ENCODE measurements around the gene FGF9.

FGF9 gene

GRCh38 chr13:21701460-21701859 is 30.6 kb downstream of the FGF9 start:
- Histone ChIP-seq H3K4me2 (no peak overlapping the region), H3K9me3 (no peaks in the 10 kb centered on the region), H3K9ac (no peak overlapping the region), H3K4me1 (peaks cover 53% of the 10 kb centered on the region), H3K36me3 (peaks cover 66% of the 10 kb centered on the region), H4K20me1 (peaks cover 88% of the 10 kb centered on the region), H3K27ac (no peak overlapping the region), H3K27me3 (no peaks in the 10 kb centered on the region), H3K4me3 (no peak overlapping the region)
- TF ChIP-seq Cebpa-rat (IDR thresholded peaks at IDR 0.05): no peak

GRCh38 chr13:21703846-21704245 is 33.0 kb downstream of the FGF9 start:
- peaks cover 29% of the 10 kb centered on the region for H3K4me1 ChIP-seq
- H3K9ac ChIP-seq: no peak overlapping the region
- H3K4me3 ChIP-seq: no peak overlapping the region
- H3K4me2 ChIP-seq: no peak overlapping the region
- no peak overlapping the region for H3K27ac ChIP-seq
- TF ChIP-seq Cebpa-rat (IDR thresholded peaks at IDR 0.05): no peak
- H4K20me1 ChIP-seq: peaks cover 64% of the 10 kb centered on the region
- H3K27me3 ChIP-seq: no peaks in the 10 kb centered on the region
- peaks cover 50% of the 10 kb centered on the region for H3K36me3 ChIP-seq
- no peaks in the 10 kb centered on the region for H3K9me3 ChIP-seq

- no peak overlapping the region for H3K4me3 ChIP-seq
- H3K27ac ChIP-seq: no peak overlapping the region
- no peak for TF ChIP-seq Cebpa-rat (IDR thresholded peaks at IDR 0.05)
- H3K9me3 ChIP-seq: peaks cover 12% of the 10 kb centered on the region
- H3K36me3 ChIP-seq: peaks cover 12% of the 10 kb centered on the region
- no peaks in the 10 kb centered on the region for H3K27me3 ChIP-seq
- no peak overlapping the region for H3K9ac ChIP-seq
- H4K20me1 ChIP-seq: peaks cover 27% of the 10 kb centered on the region
- no peak overlapping the region for H3K4me2 ChIP-seq
- H3K4me1 ChIP-seq: peaks cover 16% of the 10 kb centered on the region
These were observed 36.7 kb downstream of the FGF9 start for GRCh38 chr13:21707586-21707985.

- Histone ChIP-seq H3K36me3 (no peaks in the 10 kb centered on the region), H3K27ac (no peak overlapping the region), H4K20me1 (peaks cover 6% of the 10 kb centered on the region), H3K4me3 (no peak overlapping the region), H3K4me2 (no peak overlapping the region), H3K9ac (no peak overlapping the region), H3K4me1 (peaks cover 8% of the 10 kb centered on the region; the same call in 1 of the 2 replicates), H3K9me3 (peaks cover 12% of the 10 kb centered on the region), H3K27me3 (no peaks in the 10 kb centered on the region)
- TF ChIP-seq Cebpa-rat (IDR thresholded peaks at IDR 0.05): no peak
These were observed 38.8 kb downstream of the FGF9 start for GRCh38 chr13:21709697-21710096.

GRCh38 chr13:21710163-21710562 is 39.3 kb downstream of the FGF9 start:
- H3K36me3 ChIP-seq: no peaks in the 10 kb centered on the region
- peaks cover 12% of the 10 kb centered on the region for H3K9me3 ChIP-seq
- no peak overlapping the region for H3K9ac ChIP-seq
- H4K20me1 ChIP-seq: 0 out of 2 replicates have a peak, but pooled peaks cover under 1% of the 10 kb centered on the region
- no peaks in the 10 kb centered on the region for H3K27me3 ChIP-seq
- H3K4me2 ChIP-seq: no peak overlapping the region
- no peak overlapping the region for H3K4me3 ChIP-seq
- H3K4me1 ChIP-seq: peaks cover 8% of the 10 kb centered on the region; the same call in 1 of the 2 replicates
- no peak overlapping the region for H3K27ac ChIP-seq
- TF ChIP-seq Cebpa-rat (IDR thresholded peaks at IDR 0.05): no peak

GRCh38 chr13:21717817-21718216 is 46.9 kb downstream of the FGF9 start:
- H3K9me3 ChIP-seq: no peaks in the 10 kb centered on the region
- H3K4me1 ChIP-seq: no peaks in the 10 kb centered on the region
- no peak overlapping the region for H3K9ac ChIP-seq
- TF ChIP-seq Cebpa-rat (IDR thresholded peaks at IDR 0.05): no peak
- H3K4me3 ChIP-seq: no peak overlapping the region
- no peaks in the 10 kb centered on the region for H3K27me3 ChIP-seq
- no peaks in the 10 kb centered on the region for H3K36me3 ChIP-seq
- no peaks in the 10 kb centered on the region for H4K20me1 ChIP-seq
- H3K4me2 ChIP-seq: no peak overlapping the region
- no peak overlapping the region for H3K27ac ChIP-seq

GRCh38 chr13:21719463-21719862 is 48.6 kb downstream of the FGF9 start:
- no peak for TF ChIP-seq Cebpa-rat (IDR thresholded peaks at IDR 0.05)

GRCh38 chr13:21723807-21724505 is 53.1 kb downstream of the FGF9 start:
- Histone ChIP-seq H3K4me2 (no peak overlapping the region), H3K27ac (no peak overlapping the region), H3K9me3 (peaks cover 11% of the 10 kb centered on the region; the same call in 1 of the 2 replicates), H3K27me3 (no peaks in the 10 kb centered on the region), H3K36me3 (no peaks in the 10 kb centered on the region), H3K4me3 (no peak overlapping the region), H4K20me1 (no peaks in the 10 kb centered on the region), H3K4me1 (no peaks in the 10 kb centered on the region), H3K9ac (no peak overlapping the region)
- no peak for TF ChIP-seq Cebpa-rat (IDR thresholded peaks at IDR 0.05)

More at GRCh38 chr13:21719463-21719862, 48.6 kb downstream of the FGF9 start:
- Histone ChIP-seq H3K27me3 (no peaks in the 10 kb centered on the region), H3K9me3 (no peaks in the 10 kb centered on the region), H4K20me1 (no peaks in the 10 kb centered on the region), H3K27ac (no peak overlapping the region), H3K36me3 (no peaks in the 10 kb centered on the region), H3K9ac (no peak overlapping the region), H3K4me2 (no peak overlapping the region), H3K4me3 (no peak overlapping the region), H3K4me1 (no peaks in the 10 kb centered on the region)

GRCh38 chr13:21730186-21730880 is 59.5 kb downstream of the FGF9 start:
- TF ChIP-seq Cebpa-rat (IDR thresholded peaks at IDR 0.05): no peak
- H3K27ac ChIP-seq: no peak overlapping the region
- H3K4me3 ChIP-seq: no peak overlapping the region
- no peaks in the 10 kb centered on the region for H3K27me3 ChIP-seq
- no peaks in the 10 kb centered on the region for H3K36me3 ChIP-seq
- H3K4me1 ChIP-seq: peaks cover 27% of the 10 kb centered on the region
- no peak overlapping the region for H3K9ac ChIP-seq
- peaks cover 36% of the 10 kb centered on the region for H3K9me3 ChIP-seq
- no peaks in the 10 kb centered on the region for H4K20me1 ChIP-seq
- peak overlapping the region; percentile 31 for H3K4me2 ChIP-seq

Measured in BLaER1 (cell line).